ENCODE measurements around the gene MDGA2. TPM values are rescaled to one million over a fixed set of nuclear protein-coding genes. Genes with fewer than 3 reads are reported as not detected.

MDGA2 gene
- total and polyA plus RNA-seq, 7 experiments from 2014 or later = not detected

DNA sequence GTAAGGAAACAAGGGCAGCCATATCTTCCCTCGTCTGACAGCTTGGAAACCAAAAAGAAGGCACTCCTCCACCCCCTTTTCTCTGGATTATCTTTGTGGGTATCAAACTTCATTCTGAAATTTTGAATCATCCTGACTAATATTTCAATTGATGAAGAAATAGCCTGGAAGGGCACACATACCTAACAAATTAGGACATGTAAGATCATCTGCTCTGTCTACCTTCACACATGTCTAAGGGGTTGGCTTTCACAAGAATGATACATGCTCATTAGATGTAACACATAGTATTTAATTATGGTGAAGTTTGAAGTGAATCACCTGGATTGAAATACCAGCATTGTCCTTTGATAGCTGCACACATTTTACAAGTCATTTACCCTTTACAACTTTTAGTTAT, 675.7 kb downstream of the MDGA2 start:
- Histone ChIP-seq H3K4me1 (ENCODE audit: control insufficient read depth in 2 of 2, insufficient read depth in 2 of 2, low read length in 2 of 2) (no peaks in the 10 kb centered on the region), H3K36me3 (ENCODE audit: control insufficient read depth in 2 of 3, insufficient read depth in 3 of 3, low read length in 3 of 3) (no peaks in the 10 kb centered on the region), H3K9me3 (ENCODE audit: control insufficient read depth in 2 of 3, low read length in 3 of 3) (no peaks in the 10 kb centered on the region), H3K4me3 (ENCODE audit: low read length) (no peak overlapping the region), H3K27me3 (ENCODE audit: control insufficient read depth in 2 of 2, insufficient read depth in 2 of 2, low read length in 2 of 2) (no peaks in the 10 kb centered on the region), H3K27ac (ENCODE audit: low read depth, low read length) (no peak overlapping the region)
- Mint-ChIP-seq H3K27ac (no peak overlapping the region), H3K9me3 (peaks cover 0 to 30% (median 4%) of the 10 kb centered on the region in 11 donors), H3K27me3 (no peaks in the 10 kb centered on the region), H3K4me1 (no peaks in the 10 kb centered on the region), H3K36me3 (no peaks in the 10 kb centered on the region), H3K4me3 (no peak overlapping the region)
- DNase-seq (no peak), ATAC-seq (no peak)
- CTCF ChIA-PET = no interaction called here
- intact Hi-C loops (cut with micrococcal nuclease) = no loop called here
- POLR2A ChIA-PET = no interaction called here

DNA sequence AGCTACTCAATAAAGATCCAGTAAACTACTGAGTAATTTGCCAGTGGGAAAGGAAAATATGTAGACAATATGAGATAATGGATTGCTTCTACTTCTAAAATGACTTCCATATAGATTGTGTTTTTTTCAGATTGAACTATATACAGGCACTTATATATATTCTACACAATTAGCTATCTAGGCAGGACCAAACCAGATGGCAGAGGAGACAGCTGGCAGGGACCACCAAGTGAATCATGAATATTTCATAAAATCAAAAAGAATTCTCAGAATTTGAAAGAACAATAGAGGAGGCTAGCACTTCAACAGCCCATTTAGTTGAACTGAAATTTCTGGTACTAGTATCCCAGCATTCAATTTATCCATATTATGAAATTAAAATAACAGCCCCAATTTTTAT, 685.8 kb downstream of the MDGA2 start:
- peaks cover 0 to 6% (median 0%) of the 10 kb centered on the region in 11 donors for H3K9me3 Mint-ChIP-seq
- no peaks in the 10 kb centered on the region for H3K27me3 ChIP-seq (ENCODE audit: control insufficient read depth in 2 of 2, insufficient read depth in 2 of 2, low read length in 2 of 2)
- intact Hi-C loops (cut with micrococcal nuclease) = no loop called here
- no peaks in the 10 kb centered on the region for H3K4me1 ChIP-seq (ENCODE audit: control insufficient read depth in 2 of 2, insufficient read depth in 2 of 2, low read length in 2 of 2)
- ATAC-seq (no peak), DNase-seq (no peak)
- no peaks in the 10 kb centered on the region for H3K4me1 Mint-ChIP-seq
- no peaks in the 10 kb centered on the region for H3K36me3 Mint-ChIP-seq
- POLR2A ChIA-PET = no interaction called here
- H3K9me3 ChIP-seq (ENCODE audit: control insufficient read depth in 2 of 3, low read length in 3 of 3) = no peaks in the 10 kb centered on the region
- no peak overlapping the region for H3K4me3 ChIP-seq (ENCODE audit: low read length)
- CTCF ChIA-PET = no interaction called here
- no peak overlapping the region for H3K27ac Mint-ChIP-seq
- H3K36me3 ChIP-seq (ENCODE audit: control insufficient read depth in 2 of 3, insufficient read depth in 3 of 3, low read length in 3 of 3) = no peaks in the 10 kb centered on the region
- no peaks in the 10 kb centered on the region for H3K27me3 Mint-ChIP-seq
- H3K27ac ChIP-seq (ENCODE audit: low read depth, low read length) = no peak overlapping the region
- no peak overlapping the region for H3K4me3 Mint-ChIP-seq

DNA sequence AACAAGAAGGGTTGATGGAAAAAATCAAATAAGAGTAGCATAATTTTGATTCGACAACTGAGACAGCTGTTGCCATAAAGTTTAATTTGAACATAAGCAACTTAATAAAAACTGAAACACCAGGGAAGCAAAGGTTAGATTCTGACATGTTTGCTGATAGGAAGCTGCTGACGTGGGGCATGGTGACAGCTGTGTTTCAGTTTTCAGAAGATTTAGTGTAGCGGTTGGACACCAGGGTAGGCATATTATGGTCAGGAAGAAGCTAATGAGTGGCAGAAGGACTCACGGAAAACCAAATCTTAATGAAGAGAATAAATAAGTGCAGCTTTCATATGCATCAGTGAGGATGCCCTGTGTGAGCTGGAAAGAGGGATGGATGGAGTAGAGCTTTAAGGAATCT, 687.1 kb downstream of the MDGA2 start:
- Histone ChIP-seq H3K36me3 (ENCODE audit: control insufficient read depth in 2 of 3, insufficient read depth in 3 of 3, low read length in 3 of 3) (no peaks in the 10 kb centered on the region), H3K4me1 (ENCODE audit: control insufficient read depth in 2 of 2, insufficient read depth in 2 of 2, low read length in 2 of 2) (no peaks in the 10 kb centered on the region), H3K9me3 (ENCODE audit: control insufficient read depth in 2 of 3, low read length in 3 of 3) (no peaks in the 10 kb centered on the region), H3K27me3 (ENCODE audit: control insufficient read depth in 2 of 2, insufficient read depth in 2 of 2, low read length in 2 of 2) (no peaks in the 10 kb centered on the region), H3K4me3 (ENCODE audit: low read length) (no peak overlapping the region), H3K27ac (ENCODE audit: low read depth, low read length) (no peak overlapping the region)
- DNase-seq (no peak), ATAC-seq (no peak)
- ChIA-PET POLR2A (no interaction called here), CTCF (no interaction called here)
- Mint-ChIP-seq H3K4me3 (no peak overlapping the region), H3K27ac (no peak overlapping the region), H3K9me3 (peaks cover 0 to 6% (median 0%) of the 10 kb centered on the region in 11 donors), H3K36me3 (no peaks in the 10 kb centered on the region), H3K27me3 (no peaks in the 10 kb centered on the region), H3K4me1 (no peaks in the 10 kb centered on the region)
- intact Hi-C loops (cut with micrococcal nuclease) = no loop called here

DNA sequence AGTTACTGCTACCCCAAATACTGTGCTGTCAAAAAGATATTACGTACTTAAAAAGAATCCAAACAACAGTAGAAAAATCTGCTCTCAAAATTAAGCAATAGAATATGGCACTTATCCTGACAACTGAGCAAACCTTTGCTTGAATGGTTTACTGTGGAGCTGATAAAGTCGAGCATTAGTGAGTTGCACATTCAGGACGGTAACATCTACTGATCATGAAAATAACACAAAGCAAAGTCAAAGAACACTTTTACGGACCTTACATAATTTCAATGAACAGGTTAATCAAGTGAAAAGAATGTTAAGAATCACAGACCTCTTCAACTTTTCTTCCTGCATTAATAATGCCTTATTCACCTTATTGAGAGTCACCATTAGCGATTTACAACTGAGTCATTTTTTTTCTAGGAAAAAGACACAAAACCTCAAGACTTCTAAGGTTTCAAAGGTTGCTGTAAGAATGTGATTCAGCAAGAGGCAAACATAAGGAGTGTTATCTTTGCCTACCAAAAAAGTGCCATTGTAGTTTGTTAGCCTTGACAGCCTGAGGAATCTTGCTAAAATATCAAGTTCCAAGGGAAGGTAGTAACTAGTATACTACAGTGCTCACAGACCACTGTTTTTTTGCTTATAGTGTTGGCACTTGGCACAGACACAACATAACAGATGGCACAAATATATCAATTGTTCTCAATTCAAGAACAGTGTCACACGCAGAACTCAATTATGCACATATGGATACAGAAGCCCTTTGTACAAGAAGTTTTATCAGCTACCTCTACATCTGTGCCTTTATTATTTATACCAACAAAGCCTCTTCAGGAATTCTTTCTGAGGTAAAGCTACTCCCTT, 689.6 kb downstream of the MDGA2 start:
- H3K9me3 ChIP-seq (ENCODE audit: control insufficient read depth in 2 of 3, low read length in 3 of 3) = no peaks in the 10 kb centered on the region
- intact Hi-C loops (cut with micrococcal nuclease) = no loop called here
- POLR2A ChIA-PET = no interaction called here
- CTCF ChIA-PET = no interaction called here
- ATAC-seq (no peak), DNase-seq (no peak)
- H3K27me3 ChIP-seq (ENCODE audit: control insufficient read depth in 2 of 2, insufficient read depth in 2 of 2, low read length in 2 of 2) = no peaks in the 10 kb centered on the region
- Mint-ChIP-seq H3K4me1 (no peaks in the 10 kb centered on the region), H3K9me3 (peaks cover 0 to 6% (median 0%) of the 10 kb centered on the region in 11 donors), H3K27me3 (no peaks in the 10 kb centered on the region), H3K36me3 (no peaks in the 10 kb centered on the region), H3K27ac (no peak overlapping the region), H3K4me3 (no peak overlapping the region)
- no peaks in the 10 kb centered on the region for H3K4me1 ChIP-seq (ENCODE audit: control insufficient read depth in 2 of 2, insufficient read depth in 2 of 2, low read length in 2 of 2)
- H3K4me3 ChIP-seq (ENCODE audit: low read length) = no peak overlapping the region
- no peak overlapping the region for H3K27ac ChIP-seq (ENCODE audit: low read depth, low read length)
- H3K36me3 ChIP-seq (ENCODE audit: control insufficient read depth in 2 of 3, insufficient read depth in 3 of 3, low read length in 3 of 3) = no peaks in the 10 kb centered on the region

DNA sequence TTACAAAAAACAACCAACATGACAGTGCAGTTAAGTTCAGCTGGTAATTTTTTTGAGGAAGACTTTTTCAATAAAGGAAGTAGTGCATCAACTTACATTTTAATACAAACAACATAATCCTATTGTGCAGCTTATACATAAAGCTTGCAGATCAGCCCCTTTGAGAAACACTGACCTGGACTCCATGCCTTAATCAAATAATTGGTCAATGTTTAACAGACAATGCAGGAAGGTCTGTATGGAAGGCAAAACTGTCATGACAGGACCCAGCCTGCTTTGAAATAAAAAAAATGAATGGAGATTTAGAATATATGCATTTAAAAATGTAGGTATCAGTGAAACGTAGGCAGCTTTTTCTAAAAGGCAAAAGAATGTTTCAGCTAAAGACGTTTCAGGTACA, 702.1 kb downstream of the MDGA2 start:
- Histone ChIP-seq H3K9me3 (ENCODE audit: control insufficient read depth in 2 of 3, low read length in 3 of 3) (peaks cover 0 to 3% (median 0%) of the 10 kb centered on the region in 3 experiments), H3K36me3 (ENCODE audit: control insufficient read depth in 2 of 3, insufficient read depth in 3 of 3, low read length in 3 of 3) (no peaks in the 10 kb centered on the region), H3K27ac (ENCODE audit: low read depth, low read length) (no peak overlapping the region), H3K4me3 (ENCODE audit: low read length) (no peak overlapping the region), H3K27me3 (ENCODE audit: control insufficient read depth in 2 of 2, insufficient read depth in 2 of 2, low read length in 2 of 2) (no peaks in the 10 kb centered on the region), H3K4me1 (ENCODE audit: control insufficient read depth in 2 of 2, insufficient read depth in 2 of 2, low read length in 2 of 2) (no peaks in the 10 kb centered on the region)
- Mint-ChIP-seq H3K9me3 (peaks cover 0 to 10% (median 2%) of the 10 kb centered on the region in 11 donors), H3K4me1 (no peaks in the 10 kb centered on the region), H3K4me3 (no peak overlapping the region), H3K27ac (no peak overlapping the region), H3K27me3 (no peaks in the 10 kb centered on the region), H3K36me3 (no peaks in the 10 kb centered on the region)
- POLR2A ChIA-PET = no interaction called here
- CTCF ChIA-PET = no interaction called here
- DNase-seq (no peak), ATAC-seq (no peak)
- intact Hi-C loops (cut with micrococcal nuclease) = no loop called here

DNA sequence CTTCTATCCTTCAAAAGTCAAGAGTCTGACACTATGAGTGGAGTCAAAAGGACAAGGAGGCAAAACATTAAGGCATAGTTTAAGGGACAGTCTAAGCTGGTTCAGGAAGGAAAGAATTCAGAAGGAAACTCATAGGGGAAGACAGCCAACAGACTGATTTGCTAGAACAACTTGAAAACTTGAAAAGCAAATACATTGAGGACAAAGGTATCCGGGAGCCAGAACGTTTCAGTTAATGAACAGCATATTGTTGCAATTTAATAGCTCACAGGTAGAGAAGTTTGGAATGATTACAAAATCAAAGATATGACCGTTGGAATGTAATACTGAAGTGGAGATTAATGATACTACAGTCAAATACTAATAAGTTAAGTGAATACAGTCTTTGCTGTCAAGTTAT, 711.0 kb downstream of the MDGA2 start:
- Histone ChIP-seq H3K36me3 (ENCODE audit: control insufficient read depth in 2 of 3, insufficient read depth in 3 of 3, low read length in 3 of 3) (no peaks in the 10 kb centered on the region), H3K4me1 (ENCODE audit: control insufficient read depth in 2 of 2, insufficient read depth in 2 of 2, low read length in 2 of 2) (no peaks in the 10 kb centered on the region), H3K9me3 (ENCODE audit: control insufficient read depth in 2 of 3, low read length in 3 of 3) (no peaks in the 10 kb centered on the region), H3K27me3 (ENCODE audit: control insufficient read depth in 2 of 2, insufficient read depth in 2 of 2, low read length in 2 of 2) (no peaks in the 10 kb centered on the region), H3K27ac (ENCODE audit: low read depth, low read length) (no peak overlapping the region), H3K4me3 (ENCODE audit: low read length) (no peak overlapping the region)
- no peak overlapping the region for H3K27ac Mint-ChIP-seq
- ATAC-seq (no peak), DNase-seq (no peak)
- H3K36me3 Mint-ChIP-seq = no peaks in the 10 kb centered on the region
- peaks cover 0 to 13% (median 7%) of the 10 kb centered on the region in 11 donors for H3K9me3 Mint-ChIP-seq
- intact Hi-C loops (cut with micrococcal nuclease) = no loop called here
- no peak overlapping the region for H3K4me3 Mint-ChIP-seq
- ChIA-PET CTCF (no interaction called here), POLR2A (no interaction called here)
- H3K27me3 Mint-ChIP-seq = no peaks in the 10 kb centered on the region
- no peaks in the 10 kb centered on the region for H3K4me1 Mint-ChIP-seq

DNA sequence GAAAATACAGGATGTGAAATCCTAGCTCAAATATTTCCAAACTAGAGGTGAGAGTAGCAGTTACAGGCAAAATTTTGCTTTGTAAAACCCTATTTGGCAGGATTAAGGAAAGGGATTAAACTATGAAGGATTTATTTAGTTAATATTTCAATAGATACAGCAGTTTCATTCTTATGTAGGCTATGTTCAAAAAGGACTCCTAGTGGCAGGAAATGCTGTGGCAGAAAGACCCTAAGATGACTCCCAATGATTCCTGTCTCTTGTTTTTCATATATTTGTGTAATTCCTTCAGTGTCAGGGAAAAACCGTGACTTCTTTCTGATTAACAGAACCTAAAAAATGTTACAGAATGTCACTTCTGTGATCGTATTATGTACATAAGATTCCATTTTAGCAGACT, 724.3 kb downstream of the MDGA2 start:
- Mint-ChIP-seq H3K27ac (no peak overlapping the region), H3K36me3 (peaks cover 0 to 5% (median 0%) of the 10 kb centered on the region in 5 donors), H3K27me3 (no peaks in the 10 kb centered on the region), H3K4me3 (no peak overlapping the region), H3K4me1 (no peaks in the 10 kb centered on the region), H3K9me3 (peaks cover 0 to 22% (median 12%) of the 10 kb centered on the region in 11 donors)
- no peak for ATAC-seq
- ChIA-PET CTCF (no interaction called here), POLR2A (no interaction called here)
- H3K36me3 ChIP-seq (ENCODE audit: control insufficient read depth in 2 of 3, insufficient read depth in 3 of 3, low read length in 3 of 3) = no peaks in the 10 kb centered on the region
- H3K9me3 ChIP-seq (ENCODE audit: control insufficient read depth in 2 of 3, low read length in 3 of 3) = no peaks in the 10 kb centered on the region
- H3K27ac ChIP-seq (ENCODE audit: low read depth, low read length) = no peak overlapping the region
- H3K27me3 ChIP-seq (ENCODE audit: control insufficient read depth in 2 of 2, insufficient read depth in 2 of 2, low read length in 2 of 2) = no peaks in the 10 kb centered on the region
- no peak for DNase-seq
- intact Hi-C loops (cut with micrococcal nuclease) = no loop called here
- H3K4me1 ChIP-seq (ENCODE audit: control insufficient read depth in 2 of 2, insufficient read depth in 2 of 2, low read length in 2 of 2) = no peaks in the 10 kb centered on the region
- no peak overlapping the region for H3K4me3 ChIP-seq (ENCODE audit: low read length)
